Airway epithelial cell (primary cell): ENCODE measurements around the gene FHL1. TPM values are rescaled to one million over a fixed set of nuclear protein-coding genes. Genes with fewer than 3 reads are reported as not detected.

Experiments
- total RNA-seq: library from RNA; depleted of rRNA; stranded (reverse); fragments of >200 nt; gene quantifications from 2 replicates; pipeline ENCODE4 v1.2.3, GENCODE V29; 2015

The FHL1 gene
- total RNA-seq: 13.9 and 21.8 TPM in 2 replicates

GRCh38 chrX:136147315-136147901 lies at the start of gene FHL1:
FHL1 (plus strand) TSS chrX:136147533.

GRCh38 chrX:136251041-136251991 lies 104.0 kb downstream of the FHL1 start, which contains the start of gene MAP7D3:
MAP7D3 (minus strand) TSS chrX:136251400; CDS start chrX:136251358, 42 bp downstream.

Other genes starting within 250 kb of the FHL1 start
- gene MMGT1, start 173.5 kb upstream of the FHL1 start, total RNA-seq: 10.9 and 16.3 TPM in 2 replicates
- gene SLC9A6, start 162.1 kb upstream of the FHL1 start, total RNA-seq: 12.0 and 15.2 TPM in 2 replicates
- gene MAP7D3, start 103.9 kb downstream of the FHL1 start, total RNA-seq: 4.7 and 9.0 TPM in 2 replicates
- gene ADGRG4, start 153.4 kb downstream of the FHL1 start, total RNA-seq: not detected in 2 replicates